ENCODE results near the gene RBCK1.
"Not testable (repeated sequence)": the region's sequence is repeated elsewhere in the genome, so short reads cannot be mapped to it uniquely, and the experiment has no call there.

The RBCK1 gene

DNA sequence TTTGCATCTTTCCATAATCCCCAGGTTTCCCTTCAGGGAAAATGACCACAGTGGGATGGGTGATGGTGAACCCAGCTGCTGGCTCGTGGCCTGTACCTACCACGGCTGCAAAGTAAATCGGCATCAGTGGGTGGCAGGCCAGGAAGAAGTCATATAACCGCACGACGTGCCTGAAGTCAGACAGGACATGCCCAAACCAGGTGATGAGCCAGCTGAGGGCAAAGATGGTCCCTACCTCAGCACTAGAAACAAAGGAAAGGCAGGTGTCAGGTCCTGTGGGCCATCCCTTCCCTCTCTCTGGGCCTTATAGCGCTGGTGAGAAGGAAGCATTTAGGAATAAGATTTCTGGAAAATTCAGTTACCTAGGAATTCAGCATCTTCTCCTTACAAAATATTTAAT, 32.0 kb downstream of the RBCK1 start:
- no peak for DNase-seq

DNA sequence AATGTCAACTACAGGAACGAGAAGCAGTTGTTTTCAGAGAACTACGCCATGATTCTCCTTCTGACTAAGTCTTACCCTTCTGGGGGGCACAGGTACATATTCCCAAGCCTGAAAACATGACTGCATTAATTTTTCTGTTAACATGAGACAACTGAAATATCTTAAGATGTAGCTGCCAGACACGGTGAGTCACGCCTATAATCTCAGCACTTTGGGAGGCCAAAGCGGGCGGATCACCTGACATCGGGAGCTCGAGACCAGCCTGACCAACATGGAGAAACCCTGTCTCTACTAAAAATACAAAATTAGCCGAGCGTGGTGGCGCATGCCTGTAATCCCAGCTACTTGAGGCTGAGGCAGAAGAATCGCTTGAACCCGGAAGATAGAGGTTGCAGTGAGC, 32.5 kb downstream of the RBCK1 start:
- DNase-seq = no peak

DNA sequence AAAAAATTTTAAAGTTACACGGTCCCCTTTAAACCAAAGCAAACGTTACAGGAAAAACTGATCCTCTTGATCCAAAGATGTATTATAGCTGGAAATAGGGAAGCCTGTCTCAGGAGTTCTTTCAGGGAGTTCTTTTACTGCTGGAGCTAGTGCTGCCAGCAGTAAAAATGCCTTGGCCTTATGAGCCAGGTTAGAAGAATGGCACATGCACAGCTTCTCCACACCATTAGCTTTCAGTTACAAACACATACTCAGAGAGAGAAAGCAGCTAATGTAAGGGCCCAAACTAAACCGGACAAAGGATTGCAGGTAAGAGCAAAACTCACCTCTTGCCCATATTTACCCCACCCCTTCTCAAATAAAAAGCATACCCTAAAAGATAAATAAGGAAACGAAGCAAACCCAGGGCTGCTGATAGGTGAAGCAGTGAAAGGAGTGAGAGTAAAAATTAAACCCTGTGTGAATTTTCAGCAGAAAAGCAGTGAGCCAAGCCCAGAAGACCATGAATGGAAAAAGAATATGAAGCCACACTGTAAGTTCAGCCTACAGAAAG, 35.2 kb downstream of the RBCK1 start:
- DNase-seq = no peak

DNA sequence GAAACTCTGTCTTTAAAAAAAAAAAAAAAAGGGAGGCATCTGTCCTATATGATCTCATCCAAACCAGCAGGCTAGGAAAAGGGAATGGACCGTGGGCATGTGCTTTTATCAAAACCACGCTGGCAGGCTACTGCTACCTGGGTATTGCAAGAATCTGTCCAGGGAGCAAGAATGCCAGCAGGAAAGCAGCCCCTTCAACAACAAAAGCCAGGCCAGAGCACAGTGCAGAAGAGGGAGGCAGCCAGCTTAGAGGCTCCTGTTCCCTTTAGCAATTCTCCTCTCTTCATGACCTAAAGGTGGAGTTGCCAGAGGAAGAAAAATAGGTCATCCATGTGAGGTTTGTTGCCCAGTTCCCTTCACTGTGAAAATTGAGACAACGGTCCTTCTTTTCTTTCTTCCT, 36.0 kb downstream of the RBCK1 start:
- DNase-seq = no peak

DNA sequence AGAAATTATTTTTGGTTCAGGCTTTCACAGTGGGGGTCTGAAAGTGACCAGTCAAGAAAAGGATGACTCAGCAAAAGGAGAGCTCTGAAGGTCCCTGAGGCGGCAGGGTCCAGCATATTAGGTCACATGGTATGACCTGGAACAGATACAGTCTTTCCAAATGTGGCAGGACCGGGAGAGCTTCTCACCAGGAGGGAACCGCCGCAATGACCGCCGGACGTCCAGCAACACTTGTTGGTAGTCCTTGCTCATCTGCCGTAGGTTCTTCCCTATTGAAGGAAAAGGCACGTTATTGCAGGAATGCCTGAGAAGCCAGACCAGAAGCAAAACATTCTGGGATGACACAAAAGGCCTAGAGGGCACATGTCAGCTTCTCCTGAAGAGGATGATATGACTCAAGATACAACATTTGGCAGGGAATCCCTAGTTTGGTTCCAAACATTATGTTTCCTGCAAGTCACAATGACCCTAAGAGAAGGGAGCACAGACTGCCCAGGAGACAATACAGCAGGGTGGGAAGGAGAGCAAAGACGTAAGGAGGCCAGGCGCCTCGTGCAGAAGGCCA, 36.8 kb downstream of the RBCK1 start:
- DNase-seq = no peak

DNA sequence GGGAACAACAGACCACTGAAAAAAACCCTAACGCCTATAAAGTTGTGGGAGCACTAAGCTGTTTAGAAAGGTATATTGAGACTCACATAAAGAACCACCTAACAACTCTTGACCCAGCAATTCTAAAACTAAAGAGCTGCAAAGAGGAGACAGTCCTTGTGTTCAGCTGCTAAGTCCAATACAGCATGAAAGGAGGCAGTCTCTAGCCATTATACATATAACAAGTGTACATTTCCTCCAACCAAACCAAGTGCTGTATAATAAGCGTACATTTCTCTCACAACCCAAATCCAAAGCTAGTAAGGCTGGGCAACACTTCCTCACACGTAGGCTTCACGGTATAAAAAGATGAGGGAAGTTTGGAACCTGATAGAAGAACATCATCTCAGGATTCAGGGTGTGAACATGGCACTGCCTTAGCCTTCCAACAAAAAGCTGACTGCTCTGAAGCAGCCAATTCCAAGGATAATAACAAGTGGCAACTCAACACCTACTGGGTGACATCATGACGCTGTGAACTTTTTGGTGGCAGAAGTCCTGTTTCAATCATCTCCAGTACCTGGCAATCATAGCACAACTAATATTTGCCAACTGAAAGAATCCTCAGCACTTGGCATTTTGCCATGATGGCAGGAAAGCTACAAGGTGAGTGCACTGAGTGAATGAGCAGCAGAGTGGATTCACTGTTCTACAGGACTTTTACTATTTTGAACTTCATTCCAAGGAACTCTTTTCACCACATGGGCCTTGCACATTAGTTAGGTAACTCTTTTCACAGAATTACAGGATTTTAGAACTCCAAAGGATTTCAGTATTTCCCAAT, 37.6 kb downstream of the RBCK1 start:
- DNase-seq = no peak

DNA sequence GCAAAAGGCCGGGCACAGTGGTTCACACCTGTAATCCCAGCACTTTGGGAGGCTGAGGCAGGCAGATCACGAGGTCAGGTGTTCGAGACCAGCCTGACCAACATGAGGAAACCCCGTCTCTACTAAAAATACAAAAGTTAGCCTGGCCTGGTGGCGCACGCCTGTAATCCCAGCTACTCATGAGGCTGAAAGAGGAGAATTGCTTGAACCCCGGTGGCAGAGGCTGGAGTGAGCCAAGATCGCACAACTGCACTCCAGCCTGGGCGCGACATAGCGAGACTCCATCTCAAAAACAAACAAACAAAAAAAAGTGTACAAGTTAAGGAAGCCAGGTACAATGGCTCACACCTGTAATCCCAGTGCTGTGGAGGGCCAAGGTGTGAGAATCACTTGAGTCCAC, 43.9 kb downstream of the RBCK1 start:
- not testable (repeated sequence) for DNase-seq

DNA sequence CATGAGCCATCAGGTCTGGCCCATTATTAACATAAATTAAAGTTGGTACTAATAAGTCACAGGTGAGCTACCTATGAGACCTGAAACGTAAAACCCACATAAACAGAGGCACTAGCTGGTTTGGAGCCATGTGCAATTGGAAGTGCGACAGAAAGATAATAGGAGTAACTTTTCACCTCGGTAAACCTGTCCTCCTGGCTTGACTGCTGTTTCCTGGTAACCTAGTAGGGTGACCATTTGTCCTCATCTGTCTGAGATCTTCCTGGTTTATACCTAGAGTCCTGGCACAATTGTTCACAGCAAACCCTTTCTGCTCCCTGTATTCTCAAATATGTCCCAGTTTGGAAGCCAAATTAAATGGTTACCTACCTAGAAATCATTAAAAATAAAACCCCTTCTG, 46.9 kb downstream of the RBCK1 start:
- no peak for DNase-seq

DNA sequence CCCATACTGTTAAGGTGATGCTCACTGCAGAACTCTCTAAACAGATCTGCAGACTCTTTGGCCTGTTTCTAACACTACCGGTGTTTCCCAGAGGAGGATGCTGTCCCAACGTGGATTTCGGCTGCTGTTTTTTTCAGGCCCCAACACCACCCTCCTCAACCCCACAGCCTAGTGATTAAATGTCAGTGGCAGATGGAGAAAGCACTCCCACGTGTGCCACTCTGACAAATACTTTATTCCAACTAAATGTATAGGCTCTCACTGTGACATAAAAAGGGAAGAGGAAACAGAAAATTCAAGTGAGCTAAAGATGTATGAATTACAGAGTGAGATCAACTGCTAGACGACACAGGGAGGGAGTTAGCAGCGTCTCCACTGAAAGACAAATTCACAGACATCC, 50.7 kb downstream of the RBCK1 start:
- DNase-seq = no peak

DNA sequence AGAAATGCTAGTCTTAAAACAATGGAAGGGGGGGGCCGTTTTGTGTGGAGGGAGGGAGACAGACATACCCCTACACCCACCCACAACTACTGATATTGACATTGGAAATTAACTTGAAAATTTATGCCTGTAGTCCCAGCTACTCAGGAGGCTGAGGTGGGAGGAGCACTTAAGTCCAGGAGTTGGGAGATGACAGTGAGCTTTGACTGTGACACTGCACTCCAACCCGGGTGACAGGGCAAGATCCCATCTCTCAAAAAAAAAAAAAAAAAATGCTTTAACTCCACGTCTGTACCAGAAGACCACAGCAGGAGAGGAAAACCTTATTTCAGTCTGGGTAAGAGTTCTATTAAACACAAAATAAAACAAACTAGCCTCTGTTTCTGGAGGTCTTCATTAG, 52.1 kb downstream of the RBCK1 start:
- no peak for DNase-seq

DNA sequence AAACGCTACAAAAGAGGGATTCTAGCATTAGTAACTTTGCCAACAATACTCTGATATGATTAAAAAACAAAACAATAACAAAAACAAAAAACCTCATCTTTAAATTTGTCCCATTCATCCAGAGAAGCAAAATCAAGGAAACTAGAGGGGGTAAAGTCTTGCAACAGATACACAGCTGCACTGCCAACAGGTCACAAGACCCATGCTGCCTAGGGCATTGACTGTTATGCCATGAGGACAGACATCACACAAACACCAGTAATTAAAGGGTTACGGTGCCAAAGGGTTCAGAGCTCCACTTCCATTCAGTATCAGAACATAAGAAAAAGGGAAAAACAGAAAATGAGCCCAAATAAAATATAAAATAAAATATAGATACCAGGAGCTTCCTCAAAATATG, 52.6 kb downstream of the RBCK1 start:
- DNase-seq = no peak

DNA sequence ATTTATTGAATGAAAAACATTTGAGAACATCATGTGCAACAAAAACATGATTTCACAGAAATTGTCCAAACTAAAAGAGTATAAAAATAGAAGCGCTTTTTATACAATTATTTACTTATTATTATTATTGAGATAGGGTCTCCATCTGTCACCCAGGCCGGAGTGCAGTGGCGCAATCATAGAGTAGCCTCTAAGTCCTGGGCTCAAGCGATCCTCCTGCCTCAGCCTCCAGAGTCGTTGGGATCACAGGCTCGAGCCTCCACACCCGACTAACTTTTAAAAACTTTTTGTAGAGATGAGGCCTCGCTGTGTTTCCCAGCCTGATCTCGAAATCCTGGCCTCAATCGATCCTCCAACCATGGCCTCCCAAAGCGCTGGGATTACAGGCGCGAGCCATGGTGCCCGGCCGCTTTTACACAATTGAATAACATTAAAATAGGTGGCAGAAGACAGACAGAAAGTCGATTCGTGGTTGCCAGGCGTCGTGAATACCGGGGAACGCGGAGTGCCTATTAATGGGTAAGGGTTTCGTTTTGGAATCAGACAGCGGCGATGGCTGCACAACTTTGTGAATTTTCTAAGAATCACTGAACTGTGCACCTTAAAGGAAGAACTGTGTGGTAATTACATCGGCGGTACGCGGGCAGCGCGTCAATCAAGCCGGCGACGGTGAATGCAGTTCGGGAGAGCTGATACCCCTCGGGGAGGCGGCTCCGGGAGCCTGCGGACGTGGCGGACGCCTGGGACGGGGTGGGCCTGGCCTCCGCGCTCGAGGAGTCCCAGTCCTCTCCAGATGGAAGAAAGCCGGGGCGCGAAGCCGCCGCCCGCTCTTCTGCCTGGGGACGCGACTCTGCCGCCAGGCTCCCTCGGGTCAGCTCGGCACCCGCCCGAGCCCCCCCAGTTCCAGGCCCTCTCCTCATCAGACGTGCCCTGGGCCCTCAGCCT, 53.4 kb downstream of the RBCK1 start:
- peak; percentile 37 for DNase-seq

DNA sequence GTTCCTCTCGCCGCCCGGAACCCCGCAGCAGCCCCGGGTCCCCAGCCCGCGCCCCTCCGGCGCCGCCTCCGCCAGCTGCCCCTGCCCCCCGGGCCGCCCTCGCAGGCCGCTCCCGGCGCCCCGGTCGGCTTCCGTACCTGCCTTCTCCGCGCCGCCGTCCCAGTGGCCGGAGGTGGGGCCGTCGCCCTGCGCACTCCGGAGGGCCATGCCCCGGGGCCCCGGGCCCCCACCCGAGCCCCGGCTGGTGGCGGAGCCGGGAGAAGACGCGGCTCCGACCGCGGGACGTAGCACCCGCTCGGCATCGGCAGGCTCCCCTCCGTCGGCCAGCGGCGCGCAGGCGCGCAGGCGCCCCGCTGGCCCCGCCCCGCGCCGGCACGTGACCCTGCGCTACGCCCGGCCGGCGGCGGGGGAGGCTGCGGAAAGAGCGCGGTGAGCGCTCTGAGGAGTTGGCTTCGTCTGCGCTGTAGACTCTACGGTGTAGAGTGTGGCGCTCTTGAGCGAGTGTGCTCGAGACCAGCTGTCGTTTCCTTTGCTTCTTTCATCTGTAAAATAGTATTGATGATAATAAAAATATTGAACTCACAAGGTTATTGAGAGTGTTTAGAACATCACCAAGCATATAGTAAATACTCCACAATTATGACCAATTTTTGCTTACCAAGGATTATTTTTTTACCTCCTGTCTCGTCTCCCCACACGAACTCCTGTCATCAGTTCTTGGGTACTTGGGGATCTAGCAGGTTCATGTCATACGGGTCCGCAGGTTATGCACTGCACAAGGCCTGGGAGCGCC, 54.3 kb downstream of the RBCK1 start, which contains the start of gene TBC1D20:
Gene TBC1D20 (minus strand): TSS at position 335 of the 793 bp plus-strand sequence. CDS start 128 bp downstream, at position 207.
- DNase-seq = peak; percentile 81

DNA sequence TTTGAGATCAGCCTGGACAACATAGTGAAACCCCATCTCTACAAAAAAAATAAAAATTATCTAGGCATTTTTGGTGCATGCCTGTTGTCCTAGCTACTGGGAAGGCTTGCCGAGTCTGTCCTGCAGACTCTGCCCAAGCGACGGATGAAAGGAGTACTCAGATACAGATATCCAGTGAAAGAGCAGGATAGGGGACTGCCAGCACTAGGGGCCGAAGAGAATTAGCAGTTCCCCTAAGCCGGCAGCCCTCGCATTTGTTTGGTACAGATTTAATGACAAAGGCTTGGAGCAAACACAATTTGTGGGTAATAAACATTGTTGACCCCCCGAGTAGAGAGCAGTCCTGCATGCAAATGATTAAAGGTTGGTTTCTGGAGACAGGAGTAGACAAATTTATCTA, 59.7 kb downstream of the RBCK1 start:
- no peak for DNase-seq

DNA sequence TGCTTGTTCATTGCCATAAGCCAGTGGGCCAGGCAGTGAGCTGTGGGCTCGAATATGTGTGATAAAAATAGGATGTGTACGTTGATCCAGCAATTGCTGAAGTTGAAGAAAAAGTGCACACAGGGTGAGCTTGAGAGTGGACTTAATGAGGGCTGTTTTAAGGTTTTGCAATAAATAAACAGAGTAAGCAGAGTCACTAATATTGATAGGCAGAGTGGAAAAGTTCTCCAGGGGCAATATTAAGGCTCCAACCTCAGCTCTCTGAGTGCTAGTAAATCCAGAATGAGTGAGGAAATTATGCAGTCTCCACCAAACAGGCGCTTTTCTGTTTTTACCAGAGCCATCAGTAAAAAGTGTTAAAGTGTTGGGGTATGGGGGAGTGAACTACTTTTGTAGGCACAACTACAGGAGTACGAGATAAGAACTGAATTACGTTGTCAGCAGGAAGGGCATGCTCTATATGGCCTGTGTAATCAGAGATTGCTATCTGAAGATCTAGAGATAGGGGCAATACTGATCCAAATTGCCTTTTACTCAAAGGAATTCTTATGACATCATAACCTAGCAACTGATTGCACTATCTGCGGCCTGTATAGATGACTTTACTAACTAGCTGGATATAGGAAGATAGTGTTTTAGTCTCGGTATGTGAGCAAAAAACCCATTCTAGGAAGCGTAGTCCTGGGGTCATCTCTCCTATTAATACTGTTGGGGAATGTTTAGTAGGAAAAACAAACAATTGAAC, 61.8 kb downstream of the RBCK1 start:
- DNase-seq = no peak

DNA sequence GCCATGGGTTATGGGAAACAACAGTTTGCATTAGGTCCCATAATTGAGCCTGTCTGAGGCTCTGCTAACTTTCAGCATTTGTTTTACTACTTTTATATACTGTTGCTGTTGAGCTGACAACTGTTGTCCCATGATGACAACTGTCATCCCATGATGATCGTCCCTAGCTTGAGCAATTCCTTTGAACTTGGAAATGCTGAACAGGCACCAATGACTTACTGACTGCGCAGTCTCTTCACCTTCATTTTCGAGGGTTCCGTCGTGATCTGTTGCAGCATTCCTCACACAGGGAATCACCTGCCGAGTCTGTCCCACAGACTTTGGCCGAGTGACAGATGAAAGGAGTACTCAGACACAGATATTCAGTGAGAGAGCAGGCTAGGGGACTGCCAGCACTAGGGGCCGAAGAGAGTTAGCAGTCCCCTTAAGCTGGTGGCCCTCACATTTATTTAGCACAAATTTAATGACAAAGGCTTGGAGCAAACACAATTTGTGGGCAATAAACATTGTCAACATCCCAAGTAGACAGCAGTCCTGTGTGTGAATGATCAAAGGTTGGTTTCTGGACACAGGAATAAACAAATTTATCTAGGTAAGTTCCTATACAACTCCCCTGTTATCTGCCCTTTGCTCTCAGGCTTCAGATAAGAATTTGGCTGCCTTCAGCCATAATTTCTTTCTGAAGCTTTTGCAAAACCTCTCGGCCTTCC, 64.2 kb downstream of the RBCK1 start:
- no peak for DNase-seq

DNA sequence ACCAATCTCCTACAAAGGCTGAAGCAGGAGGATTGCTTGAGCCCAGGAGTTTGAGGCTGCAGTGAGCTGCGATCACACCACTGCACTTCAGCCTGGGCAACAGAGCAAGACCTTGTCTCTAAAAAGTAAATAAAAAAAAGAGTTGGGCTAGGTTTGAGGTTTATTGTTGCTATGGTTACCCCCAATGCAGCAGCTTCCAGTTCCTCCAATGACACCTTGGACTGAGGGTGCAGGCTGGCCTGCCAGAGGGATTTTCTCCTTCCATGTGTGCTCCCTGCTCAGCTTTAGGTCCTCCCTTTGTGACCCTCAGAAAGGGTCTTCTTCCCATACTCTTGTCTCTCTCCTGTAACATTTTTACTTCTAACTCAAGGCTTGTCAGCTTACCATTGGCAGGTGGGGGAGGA, 64.8 kb downstream of the RBCK1 start:
- DNase-seq = no peak

DNA sequence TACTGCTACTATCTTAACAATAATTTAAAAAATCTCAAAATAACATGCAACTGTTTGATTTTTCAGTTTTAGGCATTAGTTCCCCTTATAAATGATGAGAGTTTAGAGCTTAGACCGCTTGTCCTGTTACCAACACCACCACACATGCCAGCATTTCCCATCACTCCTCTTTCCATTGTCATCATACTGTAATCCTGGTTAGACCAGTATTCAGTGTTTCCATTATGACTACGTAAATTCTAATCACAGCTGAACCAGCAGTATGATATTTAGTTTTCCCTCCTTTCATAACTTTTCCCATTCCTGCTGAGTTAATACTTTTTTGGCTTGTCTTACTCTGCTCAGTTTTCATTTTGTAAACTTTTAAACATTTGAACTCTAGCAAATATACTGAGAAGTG, 66.5 kb downstream of the RBCK1 start:
- DNase-seq = no peak

DNA sequence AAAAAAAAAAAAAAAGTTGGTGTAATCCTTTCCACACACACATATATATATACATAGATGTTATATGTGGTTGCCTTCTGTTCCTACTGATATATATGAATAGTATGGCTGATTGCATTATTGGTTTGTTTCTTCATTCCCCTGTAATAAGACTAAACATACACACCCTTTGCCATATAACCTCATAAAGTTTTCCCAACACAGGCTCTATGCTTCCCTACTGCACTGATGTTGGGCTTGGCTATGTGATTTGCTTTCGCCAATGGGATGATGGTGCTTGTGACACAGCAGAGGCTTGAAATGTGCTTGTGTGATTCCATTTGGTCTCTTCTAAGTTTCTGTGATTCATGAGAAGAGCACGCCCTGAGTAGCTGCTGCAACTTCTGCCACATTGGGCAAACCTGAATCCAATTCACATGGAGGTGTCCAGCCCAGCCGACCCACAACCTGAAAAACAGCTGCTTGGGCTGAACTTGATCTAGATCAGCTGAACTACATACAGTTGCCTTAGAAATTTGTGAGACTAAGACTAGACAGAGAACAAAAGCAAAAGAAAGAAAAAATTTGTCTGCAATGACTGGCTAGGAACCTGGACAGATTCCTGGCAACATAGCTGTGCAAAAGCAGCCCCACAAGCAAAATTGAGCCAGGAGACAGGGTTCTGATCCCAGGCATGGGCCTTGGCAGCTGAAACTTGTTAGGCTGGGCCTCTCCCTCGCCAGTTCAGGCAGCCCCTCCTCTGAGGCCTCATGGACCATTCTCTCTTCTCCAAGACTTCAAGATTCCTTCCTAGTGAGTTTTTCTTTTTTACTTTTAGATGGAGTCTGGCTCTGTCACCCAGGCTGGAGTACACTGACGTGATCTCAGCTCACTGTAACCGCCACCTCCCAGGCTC, 67.6 kb downstream of the RBCK1 start:
- DNase-seq = no peak
